NCI-H2227 treated with DMSO at 0.1 percent for 48 hours (cell line): ENCODE data around the gene CREBL2.
"Not testable (repeated sequence)": the region's sequence is repeated elsewhere in the genome, so short reads cannot be mapped to it uniquely, and the experiment has no call there.

Experiments
- DNase-seq: peaks from one replicate; lab custom pipeline; 2025; lab: John Stamatoyannopoulos, UW

The CREBL2 gene

DNA sequence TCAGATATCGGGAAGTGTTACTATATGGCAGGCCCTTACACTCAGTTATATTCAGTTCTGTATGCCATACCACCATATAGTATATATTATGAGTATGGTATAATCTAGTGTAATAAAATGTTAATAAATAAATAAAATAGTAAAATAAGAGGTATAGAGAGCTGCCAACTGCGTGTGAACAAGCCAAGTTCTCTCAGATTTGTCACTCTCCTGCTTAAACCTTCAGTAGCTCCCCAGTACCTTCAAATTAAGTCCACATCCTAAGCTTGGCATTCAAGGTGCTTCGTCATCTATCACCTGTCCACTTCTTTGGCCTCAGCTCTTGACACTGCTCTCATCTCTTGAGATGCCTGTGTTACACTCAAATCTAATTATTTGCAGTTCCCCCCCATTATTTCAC, 12.8 kb upstream of the CREBL2 start:
- no peak for DNase-seq

GRCh38 chr12:12599750-12600643, 11.7 kb upstream of the CREBL2 start:
- no peak for DNase-seq

DNA sequence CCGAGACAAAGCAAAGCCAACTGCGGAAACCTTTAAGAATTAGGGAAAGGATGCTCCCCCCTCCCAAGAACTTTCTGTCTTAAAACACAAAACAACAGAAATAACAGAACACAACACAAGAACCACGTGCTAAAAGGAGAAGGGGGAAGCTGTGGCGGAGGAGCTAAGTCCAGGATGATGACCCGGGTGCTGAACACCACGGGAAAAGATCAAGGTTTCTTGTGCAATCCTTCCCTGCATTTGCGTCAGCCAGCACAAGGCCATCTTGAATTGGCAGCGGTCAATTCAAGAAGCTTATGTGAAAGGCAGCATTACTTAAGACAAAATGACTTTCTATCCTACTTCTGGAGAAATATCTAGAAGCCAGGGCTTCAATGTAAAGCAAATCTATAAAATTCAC, 11.0 kb upstream of the CREBL2 start:
- no peak for DNase-seq

GRCh38 chr12:12604740-12605139, 6.9 kb upstream of the CREBL2 start:
- DNase-seq: no peak

GRCh38 chr12:12606781-12607589, 4.7 kb upstream of the CREBL2 start:
- DNase-seq: no peak

DNA sequence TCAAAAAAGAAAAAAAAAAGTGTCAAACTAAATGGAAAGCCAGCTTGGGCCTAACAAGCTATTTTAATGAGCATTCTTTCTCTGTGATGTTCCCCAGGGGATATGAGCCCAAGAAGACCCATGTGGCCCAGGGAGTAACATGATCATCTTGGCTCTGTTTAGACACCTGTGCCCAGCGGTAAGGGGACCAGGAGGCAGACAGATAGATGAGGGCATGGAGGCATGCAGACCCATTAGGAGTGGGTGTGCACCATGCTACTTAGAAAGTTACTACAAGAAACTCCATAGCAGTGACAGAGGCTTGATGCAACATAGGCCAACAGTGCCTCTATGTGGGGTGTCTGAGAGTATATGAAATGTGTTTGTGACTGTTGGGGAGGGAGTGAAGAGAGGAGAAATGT, 3.1 kb upstream of the CREBL2 start:
- no peak for DNase-seq

GRCh38 chr12:12609692-12610091, 2.0 kb upstream of the CREBL2 start:
- DNase-seq: no peak

- DNase-seq: no peak
Measured at GRCh38 chr12:12610711-12611110, 965 bp upstream of the CREBL2 start.

- peak; percentile 36 for DNase-seq
Measured at GRCh38 chr12:12612358-12612757, 682 bp downstream of the CREBL2 start.

DNA sequence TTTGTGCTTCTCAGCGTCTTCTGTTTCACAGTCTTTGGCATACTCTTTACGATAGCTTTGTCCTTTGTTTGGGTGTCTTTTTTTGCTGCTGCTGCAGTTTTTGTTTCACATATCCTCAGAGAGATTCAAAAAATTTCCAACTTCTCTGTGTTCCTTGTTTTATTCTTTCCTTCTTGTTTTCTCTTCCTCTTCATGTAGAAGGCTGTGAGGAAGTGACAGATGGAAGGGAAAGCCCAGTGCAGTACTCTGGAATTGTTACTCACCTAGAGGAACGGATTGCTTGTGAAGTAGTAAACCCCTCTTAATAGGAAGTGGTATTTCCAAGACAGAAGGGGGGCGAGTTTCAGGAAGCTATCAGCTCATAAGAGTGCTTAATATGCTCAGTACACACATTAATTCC, 1.7 kb downstream of the CREBL2 start:
- no peak for DNase-seq

DNA sequence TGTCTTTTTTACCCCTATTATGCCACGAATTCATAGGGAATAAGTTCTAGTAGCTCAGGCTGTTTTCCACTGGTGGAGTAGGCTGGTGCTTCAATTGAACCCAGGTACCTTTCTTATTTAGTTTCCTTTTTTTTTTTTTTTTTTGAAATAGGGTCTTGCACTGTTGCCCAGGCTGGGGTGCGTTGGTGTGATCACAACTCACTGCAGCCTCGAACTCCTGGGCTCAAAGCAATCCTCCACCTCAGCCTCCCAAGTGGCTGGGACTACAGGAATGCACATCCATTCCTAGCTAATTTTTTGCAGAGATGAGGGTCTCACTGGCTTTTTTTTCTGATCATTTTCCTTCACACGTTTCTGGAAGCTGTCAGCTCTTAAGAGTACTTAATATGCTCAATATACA, 2.7 kb downstream of the CREBL2 start:
- DNase-seq: no peak

DNA sequence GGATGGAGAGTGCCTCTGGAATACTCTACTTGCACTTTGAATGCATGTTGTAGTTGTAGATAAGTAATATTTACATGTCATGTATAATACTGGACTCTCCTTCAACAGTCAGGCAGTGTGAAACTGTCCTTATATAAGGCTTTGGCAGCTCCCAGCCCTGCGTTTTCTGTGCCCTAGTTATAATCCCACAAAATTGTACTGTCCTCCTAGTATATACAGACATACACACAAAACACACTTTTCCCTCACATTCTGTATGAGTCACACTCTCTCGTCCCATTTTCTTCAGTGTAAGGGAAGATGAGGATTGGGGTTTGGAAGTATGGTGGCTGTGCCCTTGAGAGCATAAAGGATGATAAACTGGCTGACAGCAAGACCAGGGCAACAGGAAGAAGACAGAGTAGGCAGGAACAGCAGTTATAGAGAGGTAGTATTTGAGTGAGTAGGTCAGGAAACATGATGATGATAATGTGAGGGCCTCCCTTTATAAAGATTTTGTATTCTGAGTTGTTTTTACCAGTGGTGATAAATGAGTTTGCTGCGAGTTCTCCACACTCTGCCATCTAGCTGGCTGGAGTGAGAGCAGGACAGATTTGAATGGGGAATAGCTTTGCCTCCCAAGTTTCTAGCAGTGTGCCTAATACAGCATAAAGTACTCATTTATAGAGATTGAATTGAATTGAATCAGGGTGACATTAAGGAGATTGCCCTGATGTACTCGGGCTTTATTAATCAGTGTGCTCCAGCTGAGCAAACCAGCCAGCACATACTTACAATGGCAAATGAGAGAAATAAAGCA, 5.0 kb downstream of the CREBL2 start:
- DNase-seq: no peak

DNA sequence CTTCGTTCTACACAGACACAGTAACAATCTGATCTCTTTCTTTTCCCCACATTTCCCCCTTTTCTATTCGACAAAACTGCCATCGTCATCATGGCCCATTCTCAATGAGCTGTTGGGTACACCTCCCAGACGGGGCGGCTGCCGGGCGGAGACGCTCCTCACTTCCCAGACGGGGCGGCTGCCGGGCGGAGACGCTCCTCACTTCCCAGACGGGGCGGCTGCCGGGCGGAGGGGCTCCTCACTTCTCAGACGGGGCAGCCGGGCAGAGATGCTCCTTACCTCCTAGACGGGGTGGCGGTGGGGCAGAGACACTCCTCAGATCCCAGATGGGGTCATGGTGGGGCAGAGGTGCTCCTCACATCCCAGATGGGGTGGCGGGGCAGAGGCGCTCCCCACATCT, 6.4 kb downstream of the CREBL2 start:
- DNase-seq: not testable (repeated sequence)

DNA sequence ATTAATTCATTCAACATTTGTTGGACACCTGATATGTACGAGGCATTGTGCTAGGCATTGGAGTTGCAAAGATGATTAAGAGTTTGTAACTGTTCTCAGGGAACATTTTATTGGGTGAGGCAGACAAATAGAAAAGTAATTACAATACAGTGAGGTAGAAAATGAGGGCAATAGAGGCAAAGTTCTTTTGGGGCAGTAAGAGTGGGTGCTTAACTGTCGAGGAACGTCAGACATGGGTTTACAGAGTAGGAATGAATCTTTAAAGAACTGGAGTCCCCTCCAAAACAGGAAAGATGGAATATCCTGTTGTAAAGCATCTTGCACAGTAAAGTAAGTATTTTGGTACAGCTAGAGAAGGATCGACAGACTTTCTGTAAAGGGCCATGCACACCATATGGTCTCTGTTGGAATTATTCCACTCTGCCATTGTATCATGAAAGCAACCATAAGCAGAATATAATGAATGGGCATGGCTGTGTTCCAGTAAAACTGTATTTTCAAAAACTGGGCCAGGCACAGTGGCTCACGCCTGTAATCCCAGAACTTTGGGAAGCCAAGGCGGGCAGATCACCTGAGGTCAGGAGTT, 9.1 kb downstream of the CREBL2 start:
- no peak for DNase-seq

DNA sequence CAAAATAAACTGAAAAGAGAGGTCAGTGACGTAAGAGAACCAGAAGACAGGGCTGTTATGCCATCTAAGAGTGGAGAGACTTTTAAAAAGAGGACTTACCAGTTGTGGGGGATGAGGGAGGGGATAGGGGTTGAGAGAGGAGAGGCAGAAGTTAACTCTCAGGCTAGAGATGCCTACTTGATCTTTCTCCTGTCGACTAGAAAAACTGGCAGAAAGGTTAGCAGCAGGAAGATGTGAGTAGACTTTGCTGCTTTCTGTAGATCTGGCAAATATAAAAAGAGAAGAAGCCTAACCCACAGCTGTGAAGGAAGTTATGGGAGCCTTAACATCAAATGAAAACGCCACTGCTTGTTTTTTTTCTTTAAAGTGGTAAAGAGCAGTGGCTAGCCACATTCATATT, 10.7 kb downstream of the CREBL2 start:
- DNase-seq: no peak

- no peak for DNase-seq
Measured at GRCh38 chr12:12624498-12624992, 12.9 kb downstream of the CREBL2 start.

- DNase-seq: no peak
Measured at GRCh38 chr12:12626471-12626870, 14.8 kb downstream of the CREBL2 start.

DNA sequence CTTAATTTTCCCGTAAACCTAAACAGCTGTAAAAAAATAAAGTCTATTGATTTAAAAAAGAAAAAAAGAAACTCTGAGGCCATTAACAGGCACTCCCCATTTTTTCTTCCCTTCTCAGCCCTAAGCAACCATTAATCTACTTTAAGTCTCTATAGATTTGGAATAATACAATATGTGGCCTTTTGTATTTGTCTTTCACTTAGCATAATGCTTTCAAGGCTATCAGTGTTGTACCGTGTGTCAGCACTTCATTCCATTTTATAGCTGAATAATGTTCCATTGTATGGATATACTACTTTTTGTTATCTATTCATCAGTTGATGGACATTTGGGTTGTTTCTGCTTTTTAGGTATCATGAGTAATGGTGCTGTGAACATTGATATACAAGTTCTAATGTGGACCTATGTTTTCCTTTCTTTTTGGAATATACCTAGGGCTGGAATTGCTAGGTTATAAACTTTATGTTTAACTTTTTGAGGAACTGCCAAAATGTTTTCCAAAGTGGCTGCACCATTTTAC, 15.7 kb downstream of the CREBL2 start:
- no peak for DNase-seq

GRCh38 chr12:12628013-12628412, 16.3 kb downstream of the CREBL2 start:
- DNase-seq: no peak

DNA sequence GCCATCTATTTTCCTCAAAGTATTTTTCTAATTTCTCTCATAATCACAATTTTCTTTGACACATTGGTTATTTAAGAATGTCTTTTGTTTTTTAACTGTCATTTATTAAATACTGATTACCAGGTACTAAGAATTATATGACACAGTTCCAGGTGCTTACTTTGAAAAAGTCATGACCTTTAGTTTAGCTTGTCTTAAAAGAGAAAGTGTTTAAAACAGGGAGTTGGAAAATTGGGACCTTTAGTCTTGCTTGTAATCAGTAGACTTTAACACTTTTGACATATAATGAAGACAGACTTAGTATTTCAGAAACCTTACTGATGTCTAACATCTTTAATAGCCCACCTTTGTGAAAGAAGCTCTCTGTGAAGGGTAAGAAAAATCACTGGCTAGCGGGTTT, 19.2 kb downstream of the CREBL2 start:
- no peak for DNase-seq

DNA sequence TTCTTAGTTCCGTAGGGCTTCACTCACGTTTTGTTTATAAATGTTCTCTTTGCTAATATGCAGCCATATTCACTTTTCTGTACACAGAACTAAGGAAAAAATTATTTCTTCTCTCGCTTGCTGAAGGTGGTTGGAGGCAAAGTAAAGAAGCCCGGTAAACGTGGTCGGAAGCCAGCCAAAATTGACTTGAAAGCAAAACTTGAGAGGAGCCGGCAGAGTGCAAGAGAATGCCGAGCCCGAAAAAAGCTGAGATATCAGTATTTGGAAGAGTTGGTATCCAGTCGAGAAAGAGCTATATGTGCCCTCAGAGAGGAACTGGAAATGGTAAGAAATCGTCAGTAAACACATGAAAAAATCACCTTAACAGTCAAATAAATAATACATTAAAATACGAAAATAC, 24.0 kb downstream of the CREBL2 start:
- DNase-seq: no peak

GRCh38 chr12:12636641-12637040, 25.0 kb downstream of the CREBL2 start:
- no peak for DNase-seq
